HepG2 (cell line): ENCODE measurements around the gene NUDCD2. TPM values are rescaled to one million over a fixed set of nuclear protein-coding genes. Genes with fewer than 3 reads are reported as not detected.
A peak's percentile ranks its signal among the peaks of the same experiment; 100 is the strongest.

ENCODE experiments used
- FUBP1 ChIP-seq: sonication (generic); formaldehyde crosslinking; IDR thresholded peaks from 2 replicates; pipeline ENCODE4 v1.5.1; 2020; ENCODE audit warnings: missing genetic modification reagents, mild to moderate bottlenecking, borderline replicate concordance
- HCFC1 ChIP-seq: fragments of 150-350 bp; IDR thresholded peaks from 2 replicates; pipeline ENCODE4 v1.6.1; 2014; ENCODE audit warnings: low read depth, low read length
- HDAC2 ChIP-seq: sonication (generic); formaldehyde crosslinking; IDR thresholded peaks from 2 replicates; pipeline ENCODE4 v1.4.0; 2020; ENCODE audit warnings: missing genetic modification reagents
- HES4 ChIP-seq: sonication (generic); formaldehyde crosslinking; IDR thresholded peaks from 2 replicates; pipeline ENCODE4 v1.9.0; 2021; ENCODE audit warnings: mild to moderate bottlenecking, missing genetic modification reagents, borderline replicate concordance
- JDP2 ChIP-seq: sonication (generic); formaldehyde crosslinking; IDR thresholded peaks from 2 replicates; pipeline ENCODE4 v1.8.1; 2022; ENCODE audit warnings: missing genetic modification reagents, borderline replicate concordance
- KMT2B ChIP-seq: IDR thresholded peaks from 2 replicates; pipeline ENCODE4 v1.6.1; 2016; ENCODE audit warnings: missing genetic modification reagents, missing compliant biosample characterization
- NFKB2 ChIP-seq: sonication (generic); formaldehyde crosslinking; IDR thresholded peaks from 2 replicates; pipeline ENCODE4 v1.4.0; 2020; ENCODE audit warnings: missing genetic modification reagents, borderline replicate concordance
- SNAPC2 ChIP-seq: sonication (generic); formaldehyde crosslinking; IDR thresholded peaks from 2 replicates; pipeline ENCODE4 v1.8.1; 2022; ENCODE audit warnings: mild to moderate bottlenecking, missing genetic modification reagents
- ZBTB20 ChIP-seq: sonication (generic); formaldehyde crosslinking; IDR thresholded peaks from 2 replicates; pipeline ENCODE4 v1.8.1; 2023; ENCODE audit warnings: missing genetic modification reagents, low read depth, mild to moderate bottlenecking, borderline replicate concordance
- ZFP36L2 ChIP-seq: sonication (generic); formaldehyde crosslinking; IDR thresholded peaks from 2 replicates; pipeline ENCODE4 v1.4.0; 2020; ENCODE audit warnings: missing genetic modification reagents
- ZNF30 ChIP-seq: sonication (generic); formaldehyde crosslinking; IDR thresholded peaks from 2 replicates; pipeline ENCODE4 v1.5.0; 2020; ENCODE audit warnings: mild to moderate bottlenecking, missing genetic modification reagents
- ZNF318 ChIP-seq: sonication (generic); formaldehyde crosslinking; IDR thresholded peaks from 2 replicates; pipeline ENCODE4 v1.4.0; 2020; ENCODE audit warnings: mild to moderate bottlenecking, missing genetic modification reagents
- ZNF607 ChIP-seq: sonication (generic); formaldehyde crosslinking; IDR thresholded peaks from 2 replicates; pipeline ENCODE4 v1.5.1; 2020; ENCODE audit warnings: missing genetic modification reagents, mild to moderate bottlenecking, borderline replicate concordance
- ZNF850 ChIP-seq: sonication (generic); formaldehyde crosslinking; conservative IDR thresholded peaks from 2 replicates; pipeline ENCODE4 v1.9.0; 2021; ENCODE audit warnings: mild to moderate bottlenecking, missing genetic modification reagents
- polyA plus RNA-seq, 8 experiments: library from polyadenylated mRNA; depleted of rRNA in 3 of 8; stranded (reverse) in 7 of 8; unstranded in 1 of 8; fragments of >200 nt; fragmentation: Illumina TruSeq in 4 of 8; extraction: Trizol in 4 of 8; gene quantifications; 2 replicates each; pipeline versions ENCODE4 v1.2.1 to v1.2.3, GENCODE V29; 2011 to 2016; ENCODE audit warnings: low read depth in 4 of 8, missing spikeins in 1 of 8, mixed read lengths in 1 of 8; ENCODE audit not compliant: insufficient read depth in 1 of 8
- total RNA-seq, 5 experiments: library from RNA; depleted of rRNA; stranded (reverse); fragments of >200 nt; fragmentation: Illumina TruSeq; extraction: Trizol; gene quantifications; 2 replicates each; pipeline ENCODE4 v1.2.3, GENCODE V29; 2016; ENCODE audit warnings: low read depth in 1 of 5
- TF ChIP-seq, protein P1 (sequence below): sonication (generic); formaldehyde crosslinking; IDR thresholded peaks from 2 replicates; pipeline ENCODE4 v1.4.0; 2020; ENCODE audit warnings: missing genetic modification reagents

Gene NUDCD2
- total and polyA plus RNA-seq, 2 of the 13 experiments (the other 11 are each of a cell fraction or from before 2014, with no cell fraction given): 14.8 to 39.2 TPM

- TF ChIP-seq, protein P1, sequence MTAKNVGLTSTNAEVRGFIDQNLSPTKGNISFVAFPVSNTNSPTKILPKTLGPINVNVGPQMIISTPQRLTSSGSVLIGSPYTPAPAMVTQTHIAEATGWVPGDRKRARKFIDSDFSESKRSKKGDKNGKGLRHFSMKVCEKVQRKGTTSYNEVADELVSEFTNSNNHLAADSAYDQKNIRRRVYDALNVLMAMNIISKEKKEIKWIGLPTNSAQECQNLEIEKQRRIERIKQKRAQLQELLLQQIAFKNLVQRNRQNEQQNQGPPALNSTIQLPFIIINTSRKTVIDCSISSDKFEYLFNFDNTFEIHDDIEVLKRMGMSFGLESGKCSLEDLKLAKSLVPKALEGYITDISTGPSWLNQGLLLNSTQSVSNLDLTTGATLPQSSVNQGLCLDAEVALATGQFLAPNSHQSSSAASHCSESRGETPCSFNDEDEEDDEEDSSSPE (CRISPR knock-in tag): no peak
- peak; percentile 40; the same call in 1 of the 2 replicates for TF ChIP-seq SNAPC2 (CRISPR knock-in tag)
- no peak for TF ChIP-seq FUBP1 (CRISPR knock-in tag)
- no peak for TF ChIP-seq ZNF607 (CRISPR knock-in tag)
- TF ChIP-seq ZNF30 (CRISPR knock-in tag): no peak
- peak; percentile 32; the same call in 1 of the 2 replicates for TF ChIP-seq HDAC2 (CRISPR knock-in tag)
- TF ChIP-seq KMT2B: peak; percentile 72
- no peak for TF ChIP-seq ZNF318
- TF ChIP-seq NFKB2: peak; percentile 71; the same call in 1 of the 2 replicates
- no peak for TF ChIP-seq ZBTB20
- no peak for TF ChIP-seq HES4
- TF ChIP-seq ZFP36L2 (CRISPR knock-in tag): no peak
- no peak for TF ChIP-seq JDP2 (CRISPR knock-in tag)
- no peak for TF ChIP-seq HCFC1
- TF ChIP-seq ZNF850 (CRISPR knock-in tag): no peak
These were observed 22.4 kb downstream of the NUDCD2 start, which contains the start of gene CCNG1 (continued) for GRCh38 chr5:163437309-163438182.
